MM.1S (cell line): ENCODE measurements around the gene CPEB1.

Experiments used
- DNase-seq: peaks from one replicate; pipeline ENCODE4 v3.0.0-alpha.2; 2015
- H2AFZ ChIP-seq: fragments of 300-600 bp; sonication (generic); 2 replicates; pipeline ENCODE4 v1.6.0; 2016; ENCODE audit warnings: antibody characterized with exemption, low read length
- H3F3A ChIP-seq: fragments of 300-600 bp; sonication (generic); 2 replicates; pipeline ENCODE4 v1.6.1; 2016; ENCODE audit warnings: mild to moderate bottlenecking, antibody characterized with exemption, low read length, moderate library complexity, mixed read lengths; ENCODE audit not compliant: insufficient read depth
- H3K27ac ChIP-seq: fragments of 300-600 bp; sonication (generic); 2 replicates; pipeline ENCODE4 v1.5.1; 2016; ENCODE audit warnings: mild to moderate bottlenecking, low read length
- H3K27me3 ChIP-seq: fragments of 300-600 bp; sonication (generic); replicated peaks from 2 replicates; pipeline ENCODE4 v1.6.0; 2016; ENCODE audit warnings: low read length; ENCODE audit not compliant: insufficient read depth
- H3K36me3 ChIP-seq: fragments of 300-600 bp; sonication (generic); replicated peaks from 2 replicates; pipeline ENCODE4 v1.6.1; 2016; ENCODE audit warnings: mild to moderate bottlenecking, low read length, mixed read lengths; ENCODE audit not compliant: insufficient read depth
- H3K4me1 ChIP-seq: fragments of 300-600 bp; sonication (generic); 2 replicates; pipeline ENCODE4 v1.6.1; 2016; ENCODE audit warnings: low read length, mixed read lengths
- H3K4me2 ChIP-seq: fragments of 300-600 bp; sonication (generic); 2 replicates; pipeline ENCODE4 v1.6.0; 2016; ENCODE audit warnings: low read depth, low read length
- H3K4me3 ChIP-seq: fragments of 300-600 bp; sonication (generic); 2 replicates; pipeline ENCODE4 v1.5.1; 2016; ENCODE audit warnings: low read length, mixed read lengths
- H3K79me2 ChIP-seq: fragments of 300-600 bp; sonication (generic); 2 replicates; pipeline ENCODE4 v1.6.1; 2016; ENCODE audit warnings: mixed run types, low read length, mixed read lengths
- H3K9ac ChIP-seq: fragments of 300-600 bp; sonication (generic); 2 replicates; pipeline ENCODE4 v1.6.1; 2016; ENCODE audit warnings: low read length, mixed read lengths
- H3K9me2 ChIP-seq: fragments of 300-600 bp; sonication (generic); replicated peaks from 2 replicates; pipeline ENCODE4 v1.6.1; 2016; ENCODE audit warnings: mild to moderate bottlenecking, low read length, mixed read lengths; ENCODE audit not compliant: insufficient read depth
- H3K9me3 ChIP-seq: fragments of 300-600 bp; sonication (generic); replicated peaks from 2 replicates; pipeline ENCODE4 v1.6.1; 2016; ENCODE audit warnings: mild to moderate bottlenecking, low read length, mixed read lengths; ENCODE audit not compliant: insufficient read depth
- H4K20me1 ChIP-seq: fragments of 300-600 bp; sonication (generic); 2 replicates; pipeline ENCODE4 v1.6.1; 2016; ENCODE audit warnings: mild to moderate bottlenecking, low read length, moderate library complexity, mixed read lengths; ENCODE audit not compliant: insufficient read depth
- CTCF ChIP-seq: fragments of 300-600 bp; sonication (generic); IDR thresholded peaks from 2 replicates; pipeline ENCODE4 v1.5.1; 2016; ENCODE audit warnings: antibody characterized with exemption, low read length, mixed read lengths
- EZH2 ChIP-seq: fragments of 300-600 bp; sonication (generic); optimal IDR thresholded peaks from 2 replicates; pipeline ENCODE3; 2017; ENCODE audit warnings: low read depth, mild to moderate bottlenecking, antibody characterized with exemption, low read length, mixed read lengths
- EZH2phosphoT487 ChIP-seq: fragments of 300-600 bp; sonication (generic); IDR thresholded peaks from 2 replicates; pipeline ENCODE4 v1.6.1; 2018; ENCODE audit warnings: antibody characterized with exemption, low read length

Gene CPEB1

GRCh38 chr15:82571722-82572222, 75.4 kb downstream of the CPEB1 start:
- DNase-seq, result no peak
- TF ChIP-seq CTCF, result no peak
- TF ChIP-seq EZH2phosphoT487, result no peak
- TF ChIP-seq EZH2, result no peak
- Histone ChIP-seq H3K36me3 (no peaks in the 10 kb centered on the region), H3K79me2 (no peaks in the 10 kb centered on the region), H3K27ac (no peak overlapping the region), H3K27me3 (no peaks in the 10 kb centered on the region), H3K4me2 (no peak overlapping the region), H3F3A (no peaks in the 10 kb centered on the region), H3K4me3 (no peak overlapping the region), H3K4me1 (no peaks in the 10 kb centered on the region), H3K9ac (no peak overlapping the region), H2AFZ (no peak overlapping the region), H4K20me1 (no peaks in the 10 kb centered on the region), H3K9me3 (no peaks in the 10 kb centered on the region), H3K9me2 (no peaks in the 10 kb centered on the region)

- no peak overlapping the region for H3K4me3 ChIP-seq
- no peak overlapping the region for H3K4me2 ChIP-seq
Observed at GRCh38 chr15:82570721-82571508, 76.2 kb downstream of the CPEB1 start.

GRCh38 chr15:82569834-82570233, 77.3 kb downstream of the CPEB1 start:
- no peaks in the 10 kb centered on the region for H3F3A ChIP-seq
- H3K4me1 ChIP-seq, result no peaks in the 10 kb centered on the region
- no peak overlapping the region for H3K4me3 ChIP-seq
- no peak overlapping the region for H2AFZ ChIP-seq
- no peaks in the 10 kb centered on the region for H3K79me2 ChIP-seq
- H4K20me1 ChIP-seq, result no peaks in the 10 kb centered on the region
- H3K9me3 ChIP-seq, result no peaks in the 10 kb centered on the region
- H3K27me3 ChIP-seq, result no peaks in the 10 kb centered on the region
- H3K9ac ChIP-seq, result no peak overlapping the region
- no peaks in the 10 kb centered on the region for H3K36me3 ChIP-seq
- H3K27ac ChIP-seq, result no peak overlapping the region
- no peaks in the 10 kb centered on the region for H3K9me2 ChIP-seq
- no peak overlapping the region for H3K4me2 ChIP-seq
- no peak for TF ChIP-seq CTCF
- no peak for TF ChIP-seq EZH2
- TF ChIP-seq EZH2phosphoT487, result no peak
- DNase-seq, result no peak

More at GRCh38 chr15:82570721-82571508, 76.2 kb downstream of the CPEB1 start:
- no peaks in the 10 kb centered on the region for H3K79me2 ChIP-seq
- H3K9me2 ChIP-seq, result no peaks in the 10 kb centered on the region
- H3K9me3 ChIP-seq, result no peaks in the 10 kb centered on the region
- DNase-seq, result no peak
- H3K9ac ChIP-seq, result no peak overlapping the region
- TF ChIP-seq EZH2phosphoT487, result no peak
- no peak for TF ChIP-seq CTCF
- no peak for TF ChIP-seq EZH2
- no peaks in the 10 kb centered on the region for H3K4me1 ChIP-seq
- no peak overlapping the region for H3K27ac ChIP-seq
- H3F3A ChIP-seq, result no peaks in the 10 kb centered on the region
- no peaks in the 10 kb centered on the region for H4K20me1 ChIP-seq
- no peaks in the 10 kb centered on the region for H3K36me3 ChIP-seq
- H2AFZ ChIP-seq, result no peak overlapping the region
- no peaks in the 10 kb centered on the region for H3K27me3 ChIP-seq
